HepG2 (cell line): ENCODE results near the gene BPIFB6. TPM values are rescaled to one million over a fixed set of nuclear protein-coding genes. Genes with fewer than 3 reads are reported as not detected.

ENCODE experiments used
- ASH2L ChIP-seq: fragments of 300-600, 200-600 bp; sonication (generic); IDR thresholded peaks from 2 replicates; pipeline ENCODE4 v1.7.0; 2017; ENCODE audit warnings: low read depth, mild to moderate bottlenecking, moderate library complexity, mixed read lengths, low read length; ENCODE audit not compliant: insufficient read length
- CCAR2 ChIP-seq: fragments of 200-400 bp; formaldehyde crosslinking; optimal IDR thresholded peaks from 2 replicates; pipeline ENCODE3; 2018; ENCODE audit warnings: low read depth, mild to moderate bottlenecking, low read length, moderate library complexity
- HINFP ChIP-seq: sonication (generic); formaldehyde crosslinking; IDR thresholded peaks from 2 replicates; pipeline ENCODE4 v1.4.0; 2020; ENCODE audit warnings: low read depth, mild to moderate bottlenecking, missing genetic modification reagents
- MZF1 ChIP-seq: sonication (generic); formaldehyde crosslinking; IDR thresholded peaks from 2 replicates; pipeline ENCODE4 v1.8.1; 2023; ENCODE audit warnings: mild to moderate bottlenecking, missing genetic modification reagents, borderline replicate concordance
- NFKB2 ChIP-seq: sonication (generic); formaldehyde crosslinking; IDR thresholded peaks from 2 replicates; pipeline ENCODE4 v1.4.0; 2020; ENCODE audit warnings: missing genetic modification reagents, borderline replicate concordance
- RNF219 ChIP-seq: sonication (generic); formaldehyde crosslinking; IDR thresholded peaks from 2 replicates; pipeline ENCODE4 v1.5.0; 2020; ENCODE audit warnings: mild to moderate bottlenecking, missing genetic modification reagents
- SRSF4 ChIP-seq: fragments of 200-400 bp; formaldehyde crosslinking; IDR thresholded peaks from one replicate; pipeline ENCODE4 v1.6.1; 2018; ENCODE audit warnings: mild to moderate bottlenecking, low read depth, low read length, moderate library complexity; ENCODE audit not compliant: poor library complexity, severe bottlenecking
- STAT5B ChIP-seq: sonication (generic); formaldehyde crosslinking; IDR thresholded peaks from 2 replicates; pipeline ENCODE4 v1.4.0; 2020; ENCODE audit warnings: missing genetic modification reagents
- USF2 ChIP-seq, 2 experiments: sonication (generic) in 1 of 2; formaldehyde crosslinking in 1 of 2; IDR thresholded peaks; 2 replicates each; pipeline versions ENCODE4 v1.5.1 to v1.6.1; 2011 to 2020; ENCODE audit warnings: borderline replicate concordance in 1 of 2, low read depth in 1 of 2, low read length in 1 of 2, mild to moderate bottlenecking in 1 of 2, missing genetic modification reagents in 1 of 2, moderate library complexity in 1 of 2
- WIZ ChIP-seq: sonication (generic); formaldehyde crosslinking; IDR thresholded peaks from 2 replicates; pipeline ENCODE4 v1.5.1; 2020; ENCODE audit warnings: mild to moderate bottlenecking, missing genetic modification reagents
- ZNF234 ChIP-seq: sonication (generic); formaldehyde crosslinking; conservative IDR thresholded peaks from 2 replicates; pipeline ENCODE4 v1.5.1; 2020; ENCODE audit warnings: mild to moderate bottlenecking, missing genetic modification reagents
- ZNF335 ChIP-seq: sonication (generic); formaldehyde crosslinking; IDR thresholded peaks from 2 replicates; pipeline ENCODE4 v1.4.0; 2020; ENCODE audit warnings: missing genetic modification reagents
- ZNF550 ChIP-seq: sonication (generic); formaldehyde crosslinking; IDR thresholded peaks from 2 replicates; pipeline ENCODE4 v1.4.0; 2020; ENCODE audit warnings: mild to moderate bottlenecking, missing genetic modification reagents, borderline replicate concordance
- ZNF766 ChIP-seq: sonication (generic); formaldehyde crosslinking; IDR thresholded peaks from 2 replicates; pipeline ENCODE4 v1.5.0; 2020; ENCODE audit warnings: missing genetic modification reagents, borderline replicate concordance
- ZNF768 ChIP-seq: sonication (generic); formaldehyde crosslinking; IDR thresholded peaks from 2 replicates; pipeline ENCODE4 v1.4.0; 2020; ENCODE audit warnings: missing genetic modification reagents
- ZNF841 ChIP-seq: sonication (generic); formaldehyde crosslinking; IDR thresholded peaks from 2 replicates; pipeline ENCODE4 v1.8.1; 2023; ENCODE audit warnings: missing genetic modification reagents, borderline replicate concordance
- polyA plus RNA-seq, 8 experiments: library from polyadenylated mRNA; depleted of rRNA in 3 of 8; stranded (reverse) in 7 of 8; unstranded in 1 of 8; fragments of >200 nt; fragmentation: Illumina TruSeq in 4 of 8; extraction: Trizol in 4 of 8; gene quantifications; 2 replicates each; pipeline versions ENCODE4 v1.2.1 to v1.2.3, GENCODE V29; 2011 to 2016; ENCODE audit warnings: low read depth in 4 of 8, missing spikeins in 1 of 8, mixed read lengths in 1 of 8; ENCODE audit not compliant: insufficient read depth in 1 of 8
- total RNA-seq, 5 experiments: library from RNA; depleted of rRNA; stranded (reverse); fragments of >200 nt; fragmentation: Illumina TruSeq; extraction: Trizol; gene quantifications; 2 replicates each; pipeline ENCODE4 v1.2.3, GENCODE V29; 2016; ENCODE audit warnings: low read depth in 1 of 5
- TF ChIP-seq, protein P1 (sequence below): sonication (generic); formaldehyde crosslinking; IDR thresholded peaks from 2 replicates; pipeline ENCODE4 v1.8.1; 2023; ENCODE audit warnings: missing genetic modification reagents, inconsistent platforms, borderline replicate concordance

Gene BPIFB6
- total and polyA plus RNA-seq, 2 of the 13 experiments (the other 11 are each of a cell fraction or from before 2014, with no cell fraction given): 0.13 to 1.7 TPM

GRCh38 chr20:33009214-33010132, 22.0 kb upstream of the BPIFB6 start (continued):
- peak; percentile 95; the same call in 1 of the 2 replicates for TF ChIP-seq RNF219 (CRISPR knock-in tag)
- no peak for TF ChIP-seq ZNF234 (CRISPR knock-in tag)
- 0 out of 2 replicates have a peak, but pooled peaks have one; percentile 16 for TF ChIP-seq MZF1 (CRISPR knock-in tag)
- TF ChIP-seq ZNF841 (CRISPR knock-in tag): no peak
- TF ChIP-seq NFKB2: peak; percentile 75; the same call in 1 of the 2 replicates
- TF ChIP-seq ZNF766 (CRISPR knock-in tag): no peak
- peak; percentile 77 for TF ChIP-seq WIZ (CRISPR knock-in tag)
- no peak for TF ChIP-seq SRSF4
- peak; percentile 75; the same call in 1 of the 2 replicates for TF ChIP-seq STAT5B (CRISPR knock-in tag)
- peak; percentile 95 for TF ChIP-seq HINFP (CRISPR knock-in tag)
- TF ChIP-seq ZNF550 (CRISPR knock-in tag): no peak
- peak; percentile 75; the same call in 1 of the 2 replicates for TF ChIP-seq ZNF335 (CRISPR knock-in tag)
- TF ChIP-seq, protein P1, sequence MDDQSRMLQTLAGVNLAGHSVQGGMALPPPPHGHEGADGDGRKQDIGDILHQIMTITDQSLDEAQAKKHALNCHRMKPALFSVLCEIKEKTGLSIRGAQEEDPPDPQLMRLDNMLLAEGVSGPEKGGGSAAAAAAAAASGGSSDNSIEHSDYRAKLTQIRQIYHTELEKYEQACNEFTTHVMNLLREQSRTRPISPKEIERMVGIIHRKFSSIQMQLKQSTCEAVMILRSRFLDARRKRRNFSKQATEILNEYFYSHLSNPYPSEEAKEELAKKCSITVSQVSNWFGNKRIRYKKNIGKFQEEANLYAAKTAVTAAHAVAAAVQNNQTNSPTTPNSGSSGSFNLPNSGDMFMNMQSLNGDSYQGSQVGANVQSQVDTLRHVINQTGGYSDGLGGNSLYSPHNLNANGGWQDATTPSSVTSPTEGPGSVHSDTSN: no peak
- TF ChIP-seq ASH2L: peak; percentile 81
- TF ChIP-seq ZNF768 (CRISPR knock-in tag): peak; percentile 87
- TF ChIP-seq CCAR2: no peak
- TF ChIP-seq USF2 (IDR thresholded peaks at IDR 0.05; ENCODE audit: low read depth, low read length): no peak
- no peak; the same call in 1 of the 2 replicates for TF ChIP-seq USF2 (CRISPR knock-in tag; IDR thresholded peaks at IDR 0.05; ENCODE audit: borderline replicate concordance)
